HEK293T (cell line): ENCODE measurements around the gene NUP205.
A peak's percentile ranks its signal among the peaks of the same experiment; 100 is the strongest.

Experiments
- CTCF ChIA-PET: fragments of 350-600 bp; formaldehyde crosslinking; extraction: SDS; loops from one replicate; lab custom pipeline; 2021; ENCODE audit warnings: antibody characterized with exemption, inconsistent platforms; lab: Yijun Ruan, JAX
- POLR2A ChIA-PET: fragments of 350-600 bp; formaldehyde crosslinking; extraction: SDS; loops from one replicate; lab custom pipeline; 2020; ENCODE audit warnings: antibody characterized with exemption, inconsistent platforms; lab: Yijun Ruan, JAX
- DNase-seq: peaks from one replicate; pipeline ENCODE4 v3.0.0; 2012; ENCODE audit warnings: mixed read lengths; ENCODE audit errors: extremely low spot score
- ARNT ChIP-seq: fragments of 450-650 bp; IDR thresholded peaks from 2 replicates; pipeline ENCODE4 v1.6.1; 2017; ENCODE audit warnings: mild to moderate bottlenecking
- BHLHE40 ChIP-seq: fragments of 450-650 bp; IDR thresholded peaks from 2 replicates; pipeline ENCODE4 v1.6.1; 2016; ENCODE audit warnings: mild to moderate bottlenecking, moderate library complexity, borderline replicate concordance
- CTBP1 ChIP-seq: fragments of 450-650 bp; IDR thresholded peaks from 2 replicates; pipeline ENCODE4 v1.6.1; 2016; ENCODE audit warnings: borderline replicate concordance
- ELF4 ChIP-seq: fragments of 450-650 bp; IDR thresholded peaks from 2 replicates; pipeline ENCODE4 v1.6.1; 2017; ENCODE audit warnings: antibody characterized with exemption
- FOXA1 ChIP-seq: fragments of 450-650 bp; IDR thresholded peaks from 2 replicates; pipeline ENCODE4 v1.6.1; 2016; ENCODE audit warnings: mild to moderate bottlenecking
- FOXK2 ChIP-seq: fragments of 450-650 bp; IDR thresholded peaks from 2 replicates; pipeline ENCODE4 v1.6.1; 2016; ENCODE audit warnings: mild to moderate bottlenecking
- FOXM1 ChIP-seq: fragments of 450-650 bp; IDR thresholded peaks from 2 replicates; pipeline ENCODE4 v1.6.1; 2017; ENCODE audit warnings: mild to moderate bottlenecking, borderline replicate concordance
- HDGF ChIP-seq: fragments of 450-650 bp; IDR thresholded peaks from 2 replicates; pipeline ENCODE4 v1.6.1; 2017; ENCODE audit warnings: antibody characterized with exemption, borderline replicate concordance
- L3MBTL2 ChIP-seq: fragments of 450-650 bp; conservative IDR thresholded peaks from 2 replicates; pipeline ENCODE4 v1.6.1; 2016; ENCODE audit warnings: mild to moderate bottlenecking
- LEF1 ChIP-seq: fragments of 450-650 bp; IDR thresholded peaks from 2 replicates; pipeline ENCODE4 v1.6.1; 2017; ENCODE audit warnings: mild to moderate bottlenecking, borderline replicate concordance
- NFRKB ChIP-seq: fragments of 450-650 bp; IDR thresholded peaks from 2 replicates; pipeline ENCODE4 v1.6.1; 2016; ENCODE audit warnings: mild to moderate bottlenecking, moderate library complexity
- SP1 ChIP-seq: fragments of 450-650 bp; IDR thresholded peaks from 2 replicates; pipeline ENCODE4 v1.6.1; 2017
- SUZ12 ChIP-seq: fragments of 450-650 bp; IDR thresholded peaks from 2 replicates; pipeline ENCODE4 v1.6.1; 2016; ENCODE audit warnings: mild to moderate bottlenecking
- TARDBP ChIP-seq: fragments of 450-650 bp; IDR thresholded peaks from 2 replicates; pipeline ENCODE4 v1.6.1; 2016
- ZNF384 ChIP-seq: fragments of 450-650 bp; IDR thresholded peaks from 2 replicates; pipeline ENCODE4 v1.6.1; 2016
- TF ChIP-seq, protein P1 (sequence below): fragments of 450-650 bp; IDR thresholded peaks from 2 replicates; pipeline ENCODE4 v1.6.1; 2016

NUP205 gene

DNA sequence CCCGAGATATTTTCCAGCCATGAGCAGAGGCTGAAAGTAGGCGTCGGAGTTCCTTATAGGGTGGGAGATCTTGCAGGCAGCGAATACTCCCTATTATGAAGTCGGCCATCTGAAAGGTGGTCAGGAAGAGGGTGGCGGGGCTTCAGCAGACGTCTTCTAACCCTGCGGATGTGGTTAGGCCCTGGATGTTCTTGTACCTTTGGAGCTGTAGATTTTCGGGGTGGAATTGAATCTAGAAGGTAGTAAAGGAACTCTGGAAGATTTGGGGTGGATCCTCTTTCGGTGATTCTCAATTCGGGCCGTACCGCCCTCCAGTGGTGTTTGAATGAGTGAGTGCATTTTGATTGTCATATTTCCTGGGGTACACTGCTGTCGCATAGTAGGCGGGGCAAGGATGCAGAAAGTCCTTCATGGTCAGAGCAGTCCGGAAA is 635 bp downstream of the NUP205 start:
- ChIA-PET POLR2A (interaction anchor here (0.6 to 1.2 kb wide), 8 partner anchors 15 to 1101 kb away, joined by 3 to 4 read pairs (median 3); no protein-coding TSS in a partner anchor), CTCF (no interaction called here)
- TF ChIP-seq ELF4 = peak; percentile 20; the same call in 1 of the 2 replicates
- no peak for TF ChIP-seq FOXM1
- TF ChIP-seq, protein P1, sequence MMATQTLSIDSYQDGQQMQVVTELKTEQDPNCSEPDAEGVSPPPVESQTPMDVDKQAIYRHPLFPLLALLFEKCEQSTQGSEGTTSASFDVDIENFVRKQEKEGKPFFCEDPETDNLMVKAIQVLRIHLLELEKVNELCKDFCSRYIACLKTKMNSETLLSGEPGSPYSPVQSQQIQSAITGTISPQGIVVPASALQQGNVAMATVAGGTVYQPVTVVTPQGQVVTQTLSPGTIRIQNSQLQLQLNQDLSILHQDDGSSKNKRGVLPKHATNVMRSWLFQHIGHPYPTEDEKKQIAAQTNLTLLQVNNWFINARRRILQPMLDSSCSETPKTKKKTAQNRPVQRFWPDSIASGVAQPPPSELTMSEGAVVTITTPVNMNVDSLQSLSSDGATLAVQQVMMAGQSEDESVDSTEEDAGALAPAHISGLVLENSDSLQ = peak; percentile 72
- peak; percentile 75 for DNase-seq

- ChIA-PET POLR2A (interaction anchor here (0.6 to 1.1 kb wide), 3 partner anchors 46 to 82 kb away, joined by 3 read pairs; no protein-coding TSS in a partner anchor), CTCF (no interaction called here)
- DNase-seq = no peak
- no peak for TF ChIP-seq BHLHE40
- 0 out of 2 replicates have a peak, but pooled peaks have one; percentile 13 for TF ChIP-seq ELF4
- TF ChIP-seq, protein P1 = no peak
Observed at GRCh38 chr7:135558881-135559280, 1.2 kb downstream of the NUP205 start.

- CTCF ChIA-PET = no interaction called here
Observed at GRCh38 chr7:135560631-135561030, 2.9 kb downstream of the NUP205 start.

GRCh38 chr7:135562720-135563119 is 5.0 kb downstream of the NUP205 start:
- POLR2A ChIA-PET = no interaction called here
- no peak for TF ChIP-seq ZNF384
- no peak for TF ChIP-seq HDGF
- no peak for TF ChIP-seq BHLHE40
- no peak for TF ChIP-seq FOXA1
- TF ChIP-seq SUZ12 = no peak
- TF ChIP-seq, protein P1 = no peak
- no peak for TF ChIP-seq ELF4
- TF ChIP-seq SP1 = no peak
- TF ChIP-seq TARDBP = no peak
- no peak for TF ChIP-seq LEF1
- no peak for TF ChIP-seq NFRKB
- no peak for TF ChIP-seq CTBP1
- no peak for TF ChIP-seq ARNT
- no peak for TF ChIP-seq FOXM1
- CTCF ChIA-PET = no interaction called here
- DNase-seq = no peak

More at GRCh38 chr7:135560631-135561030, 2.9 kb downstream of the NUP205 start:
- POLR2A ChIA-PET = interaction anchor here (0.7 kb wide), 1 partner anchor 102 kb away, joined by 3 read pairs; the partner anchor contains the start of gene STMP1
- TF ChIP-seq ARNT (no peak), SP1 (no peak), FOXM1 (no peak), HDGF (no peak), CTBP1 (no peak), L3MBTL2 (no peak), FOXK2 (no peak), LEF1 (no peak), SUZ12 (no peak), BHLHE40 (no peak)
- TF ChIP-seq, protein P1 = no peak
- DNase-seq = no peak

DNA sequence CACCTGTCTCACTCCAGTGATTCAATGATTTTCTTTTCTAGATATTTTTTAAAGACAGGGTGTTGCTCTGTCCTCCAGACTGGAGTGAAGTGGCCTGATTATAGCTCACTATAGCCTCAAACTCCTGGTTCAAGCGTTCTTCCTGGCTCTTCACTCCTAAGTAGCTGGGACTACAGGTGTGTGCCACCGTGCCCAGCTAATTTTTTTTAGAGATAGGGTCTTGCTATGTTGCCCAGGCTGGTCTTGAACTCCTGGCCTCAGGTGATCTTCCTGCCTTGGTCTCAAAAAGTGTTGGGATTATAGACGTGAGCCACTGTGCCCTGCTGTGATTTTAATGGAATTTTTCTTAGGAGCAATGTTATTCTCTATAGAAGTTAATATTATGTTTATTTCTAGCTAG is 14.1 kb downstream of the NUP205 start:
- TF ChIP-seq LEF1 (no peak), CTBP1 (no peak), SP1 (no peak), ZNF384 (no peak), FOXM1 (no peak), ELF4 (no peak), HDGF (no peak), L3MBTL2 (no peak), BHLHE40 (no peak), ARNT (no peak)
- TF ChIP-seq, protein P1 = no peak
- ChIA-PET CTCF (no interaction called here), POLR2A (no interaction called here)
- no peak for DNase-seq

- POLR2A ChIA-PET = no interaction called here
- DNase-seq = no peak
Observed at GRCh38 chr7:135573541-135573940, 15.8 kb downstream of the NUP205 start.

More at GRCh38 chr7:135573541-135573940, 15.8 kb downstream of the NUP205 start:
- TF ChIP-seq NFRKB (no peak), LEF1 (no peak), ARNT (no peak), L3MBTL2 (no peak), ZNF384 (no peak), BHLHE40 (no peak), FOXM1 (no peak), SP1 (no peak), SUZ12 (no peak)
- TF ChIP-seq, protein P1 = no peak
- CTCF ChIA-PET = interaction anchor here (0.5 to 1.3 kb wide), 2 partner anchors 9 to 299 kb away, joined by 3 to 4 read pairs; no protein-coding TSS in a partner anchor
